SU-DHL-6 (cell line): ENCODE measurements around the gene FAM9B.

Experiments
- H2AFZ ChIP-seq: fragments of 200-600 bp; sonication (generic); 2 replicates; pipeline ENCODE4 v1.6.1; 2014; ENCODE audit warnings: low read depth, mild to moderate bottlenecking, moderate library complexity, mixed read lengths, antibody characterized with exemption, low read length; ENCODE audit not compliant: severe bottlenecking
- H3F3A ChIP-seq: fragments of 200-600 bp; shearing (Covaris generic); 2 replicates; pipeline ENCODE4 v1.6.0; 2016; ENCODE audit warnings: antibody characterized with exemption, mild to moderate bottlenecking; ENCODE audit not compliant: insufficient read depth
- H3K27ac ChIP-seq: fragments of 200-600 bp; sonication (generic); 2 replicates; pipeline ENCODE4 v1.5.1; 2016; ENCODE audit warnings: low read depth, mild to moderate bottlenecking, low read length, moderate library complexity, mixed read lengths
- H3K27me3 ChIP-seq: fragments of 200-600 bp; sonication (generic), shearing (Covaris generic); 2 replicates; pipeline ENCODE4 v1.6.0; 2014; ENCODE audit warnings: mild to moderate bottlenecking, low read length
- H3K36me3 ChIP-seq: fragments of 200-600 bp; sonication (generic); 2 replicates; pipeline ENCODE4 v1.6.1; 2014; ENCODE audit warnings: mild to moderate bottlenecking, low read length, mixed read lengths
- H3K4me2 ChIP-seq: fragments of 300-600, 200-600 bp; shearing (Covaris generic), sonication (generic); 2 replicates; pipeline ENCODE4 v1.6.0; 2014; ENCODE audit warnings: low read length, low read depth, mild to moderate bottlenecking; ENCODE audit not compliant: poor library complexity, severe bottlenecking
- H3K4me3 ChIP-seq: fragments of 200-600 bp; sonication (generic); 2 replicates; pipeline ENCODE4 v1.5.1; 2014; ENCODE audit warnings: antibody characterized with exemption, low read length, mild to moderate bottlenecking, mixed read lengths; ENCODE audit not compliant: insufficient read depth, poor library complexity, severe bottlenecking
- H3K79me2 ChIP-seq: fragments of 200-600 bp; sonication (generic); 2 replicates; pipeline ENCODE4 v1.6.1; 2014; ENCODE audit warnings: mild to moderate bottlenecking, low read length, moderate library complexity; ENCODE audit not compliant: insufficient read depth
- H3K9ac ChIP-seq: fragments of 200-600 bp; sonication (generic); 2 replicates; pipeline ENCODE4 v1.7.0; 2014; ENCODE audit warnings: mild to moderate bottlenecking, low read length
- H3K9me2 ChIP-seq: fragments of 200-600 bp; sonication (generic); replicated peaks from 2 replicates; pipeline ENCODE4 v1.6.1; 2014; ENCODE audit warnings: low read length; ENCODE audit not compliant: insufficient read depth
- H3K9me3 ChIP-seq: fragments of 200-600 bp; sonication (generic); 2 replicates; pipeline ENCODE4 v1.6.1; 2014; ENCODE audit warnings: low read length, mixed read lengths; ENCODE audit not compliant: insufficient read depth
- H4K20me1 ChIP-seq: fragments of 200-600 bp; sonication (generic); 2 replicates; pipeline ENCODE4 v1.6.1; 2014; ENCODE audit warnings: low read depth, mild to moderate bottlenecking, antibody characterized with exemption, low read length, moderate library complexity, mixed read lengths
- CTCF ChIP-seq: fragments of 200-600 bp; sonication (generic); IDR thresholded peaks from one replicate; pipeline ENCODE4 v1.5.1; 2017; ENCODE audit warnings: antibody characterized with exemption, mild to moderate bottlenecking, low read length, moderate library complexity; ENCODE audit not compliant: insufficient read depth, poor library complexity, severe bottlenecking
- EZH2phosphoT487 ChIP-seq: fragments of 200-600 bp; sonication (generic), shearing (Covaris generic); conservative IDR thresholded peaks from 2 replicates; pipeline ENCODE4 v1.6.1; 2018; ENCODE audit warnings: mild to moderate bottlenecking, antibody characterized with exemption, low read length, moderate library complexity, mixed read lengths

Gene FAM9B

GRCh38 chrX:9064694-9065093, 30.8 kb upstream of the FAM9B start:
- Histone ChIP-seq H2AFZ (no peak overlapping the region), H3K27me3 (no peaks in the 10 kb centered on the region), H4K20me1 (no peaks in the 10 kb centered on the region), H3K4me3 (no peak overlapping the region), H3K27ac (no peak overlapping the region), H3K9ac (no peak overlapping the region), H3K9me3 (no peaks in the 10 kb centered on the region), H3K79me2 (no peaks in the 10 kb centered on the region), H3K4me2 (no peak overlapping the region), H3K36me3 (no peaks in the 10 kb centered on the region), H3F3A (no peaks in the 10 kb centered on the region), H3K9me2 (no peaks in the 10 kb centered on the region)
- no peak for TF ChIP-seq EZH2phosphoT487
- TF ChIP-seq CTCF, result no peak

GRCh38 chrX:9062641-9063040, 28.7 kb upstream of the FAM9B start:
- no peak overlapping the region for H2AFZ ChIP-seq
- H3K79me2 ChIP-seq, result no peaks in the 10 kb centered on the region
- H3K9me2 ChIP-seq, result no peaks in the 10 kb centered on the region
- H3K4me2 ChIP-seq, result no peak overlapping the region
- no peak overlapping the region for H3K4me3 ChIP-seq
- H3K9me3 ChIP-seq, result no peaks in the 10 kb centered on the region
- TF ChIP-seq EZH2phosphoT487 (no peak), CTCF (no peak)
- no peaks in the 10 kb centered on the region for H3K27me3 ChIP-seq
- no peaks in the 10 kb centered on the region for H3F3A ChIP-seq
- no peak overlapping the region for H3K9ac ChIP-seq
- no peaks in the 10 kb centered on the region for H4K20me1 ChIP-seq
- no peak overlapping the region for H3K27ac ChIP-seq
- H3K36me3 ChIP-seq, result no peaks in the 10 kb centered on the region

- H3K27ac ChIP-seq, result no peak overlapping the region
- H3K4me2 ChIP-seq, result no peak overlapping the region
- TF ChIP-seq CTCF (no peak), EZH2phosphoT487 (no peak)
- H3K27me3 ChIP-seq, result no peaks in the 10 kb centered on the region
- no peak overlapping the region for H2AFZ ChIP-seq
- H3K9me3 ChIP-seq, result no peaks in the 10 kb centered on the region
- no peaks in the 10 kb centered on the region for H4K20me1 ChIP-seq
- no peaks in the 10 kb centered on the region for H3F3A ChIP-seq
- H3K36me3 ChIP-seq, result no peaks in the 10 kb centered on the region
- H3K4me3 ChIP-seq, result no peak overlapping the region
- H3K9ac ChIP-seq, result no peak overlapping the region
- no peaks in the 10 kb centered on the region for H3K79me2 ChIP-seq
- H3K9me2 ChIP-seq, result no peaks in the 10 kb centered on the region
These were observed 21.4 kb upstream of the FAM9B start for GRCh38 chrX:9055354-9055753.

- Histone ChIP-seq H3K27me3 (no peaks in the 10 kb centered on the region), H3K27ac (no peak overlapping the region), H3K9me3 (no peaks in the 10 kb centered on the region), H3K4me3 (no peak overlapping the region), H3K36me3 (no peaks in the 10 kb centered on the region), H3K4me2 (no peak overlapping the region), H3K79me2 (no peaks in the 10 kb centered on the region), H4K20me1 (no peaks in the 10 kb centered on the region), H2AFZ (no peak overlapping the region), H3K9me2 (no peaks in the 10 kb centered on the region), H3F3A (no peaks in the 10 kb centered on the region), H3K9ac (no peak overlapping the region)
- TF ChIP-seq CTCF, result no peak
- no peak for TF ChIP-seq EZH2phosphoT487
These were observed 18.2 kb upstream of the FAM9B start for GRCh38 chrX:9052081-9052480.
